Osteoblast (primary cell): ENCODE data around the gene OPRPN. TPM values are rescaled to one million over a fixed set of nuclear protein-coding genes. Genes with fewer than 3 reads are reported as not detected.

Experiments
- DNase-seq: peaks from one replicate; pipeline ENCODE4 v3.0.0; 2011; ENCODE audit warnings: low spot score, mixed read lengths; ENCODE audit not compliant: insufficient read length; ENCODE audit errors: missing footprints
- H2AFZ ChIP-seq: 2 replicates; pipeline ENCODE4 v1.6.0; 2011; ENCODE audit warnings: mild to moderate bottlenecking, low read length
- H3K27ac ChIP-seq: 2 replicates; pipeline ENCODE4 v1.5.1; 2011; ENCODE audit warnings: mild to moderate bottlenecking, low read depth, low read length, moderate library complexity
- H3K27me3 ChIP-seq: 2 replicates; pipeline ENCODE4 v1.6.0; 2012; ENCODE audit warnings: mild to moderate bottlenecking, control low read depth, inconsistent platforms, low read length, moderate library complexity; ENCODE audit not compliant: insufficient read depth
- H3K36me3 ChIP-seq: 2 replicates; pipeline ENCODE4 v1.5.1; 2011; ENCODE audit warnings: mild to moderate bottlenecking, low read length, control low read depth, moderate library complexity; ENCODE audit not compliant: insufficient read depth
- H3K4me1 ChIP-seq: 2 replicates; pipeline ENCODE4 v1.5.1; 2011; ENCODE audit warnings: mild to moderate bottlenecking, low read length, control low read depth, moderate library complexity; ENCODE audit not compliant: insufficient read depth
- H3K4me2 ChIP-seq: 2 replicates; pipeline ENCODE4 v1.6.0; 2011; ENCODE audit warnings: mild to moderate bottlenecking, low read length; ENCODE audit not compliant: insufficient read depth
- H3K4me3 ChIP-seq: fragments of 200-600 bp; sonication (generic); 3 replicates; pipeline ENCODE4 v1.5.1; 2012; ENCODE audit warnings: mild to moderate bottlenecking, low read length, inconsistent platforms; ENCODE audit not compliant: insufficient read depth
- H3K79me2 ChIP-seq: 2 replicates; pipeline ENCODE4 v1.6.0; 2012; ENCODE audit warnings: mild to moderate bottlenecking, low read length, control low read depth, inconsistent platforms; ENCODE audit not compliant: insufficient read depth
- H3K9me3 ChIP-seq: 2 replicates; pipeline ENCODE4 v1.5.1; 2011; ENCODE audit warnings: low read depth, low read length, control low read depth
- H4K20me1 ChIP-seq: 2 replicates; pipeline ENCODE4 v1.6.0; 2012; ENCODE audit warnings: mild to moderate bottlenecking, low read length, control low read depth; ENCODE audit not compliant: insufficient read depth
- CTCF ChIP-seq: IDR thresholded peaks from 2 replicates; pipeline ENCODE4 v1.5.1; 2011; ENCODE audit warnings: mild to moderate bottlenecking, low read depth, low read length, moderate library complexity; ENCODE audit errors: extremely low read depth
- total RNA-seq: library from RNA; depleted of rRNA; stranded (reverse); fragments of >200 nt; gene quantifications from 2 replicates; pipeline ENCODE4 v1.2.3, GENCODE V29; 2012

OPRPN gene
- total RNA-seq, 1 donor, result not detected

GRCh38 chr4:70426789-70427188, 29.0 kb downstream of the OPRPN start:
- H3K79me2 ChIP-seq, result no peaks in the 10 kb centered on the region
- H3K27me3 ChIP-seq, result no peaks in the 10 kb centered on the region
- TF ChIP-seq CTCF, result no peak
- H3K27ac ChIP-seq, result no peak overlapping the region
- no peak for DNase-seq
- H3K4me1 ChIP-seq, result no peaks in the 10 kb centered on the region
- no peaks in the 10 kb centered on the region for H4K20me1 ChIP-seq
- H3K4me3 ChIP-seq, result no peak overlapping the region
- no peaks in the 10 kb centered on the region for H3K36me3 ChIP-seq
- no peaks in the 10 kb centered on the region for H3K9me3 ChIP-seq
- no peak overlapping the region for H2AFZ ChIP-seq
- no peak overlapping the region for H3K4me2 ChIP-seq

GRCh38 chr4:70437197-70437596, 39.5 kb downstream of the OPRPN start:
- Histone ChIP-seq H3K36me3 (no peaks in the 10 kb centered on the region), H3K4me1 (no peaks in the 10 kb centered on the region)

GRCh38 chr4:70442474-70442873, 44.7 kb downstream of the OPRPN start:
- H3K27ac ChIP-seq, result no peak overlapping the region
- no peaks in the 10 kb centered on the region for H3K79me2 ChIP-seq
- TF ChIP-seq CTCF, result no peak
- H3K27me3 ChIP-seq, result no peaks in the 10 kb centered on the region
- no peak overlapping the region for H3K4me2 ChIP-seq
- H4K20me1 ChIP-seq, result no peaks in the 10 kb centered on the region
- no peak overlapping the region for H2AFZ ChIP-seq
- no peaks in the 10 kb centered on the region for H3K4me1 ChIP-seq
- H3K4me3 ChIP-seq, result no peak overlapping the region
- DNase-seq, result no peak
- H3K9me3 ChIP-seq, result no peaks in the 10 kb centered on the region
- no peaks in the 10 kb centered on the region for H3K36me3 ChIP-seq

More at GRCh38 chr4:70437197-70437596, 39.5 kb downstream of the OPRPN start:
- Histone ChIP-seq H3K4me3 (no peak overlapping the region), H3K27ac (no peak overlapping the region), H2AFZ (no peak overlapping the region), H4K20me1 (no peaks in the 10 kb centered on the region), H3K9me3 (no peaks in the 10 kb centered on the region), H3K4me2 (no peak overlapping the region), H3K79me2 (no peaks in the 10 kb centered on the region), H3K27me3 (no peaks in the 10 kb centered on the region)
- no peak for DNase-seq
- no peak for TF ChIP-seq CTCF

- H3K4me3 ChIP-seq, result no peak overlapping the region
- H3K79me2 ChIP-seq, result no peaks in the 10 kb centered on the region
- H3K36me3 ChIP-seq, result no peaks in the 10 kb centered on the region
- TF ChIP-seq CTCF, result no peak
- H3K27ac ChIP-seq, result no peak overlapping the region
- no peak for DNase-seq
- H4K20me1 ChIP-seq, result no peaks in the 10 kb centered on the region
- no peak overlapping the region for H3K4me2 ChIP-seq
- no peaks in the 10 kb centered on the region for H3K9me3 ChIP-seq
- no peaks in the 10 kb centered on the region for H3K4me1 ChIP-seq
- H3K27me3 ChIP-seq, result no peaks in the 10 kb centered on the region
- no peak overlapping the region for H2AFZ ChIP-seq
Measured at GRCh38 chr4:70443329-70443728, 45.6 kb downstream of the OPRPN start.
